Esophagus muscularis mucosa (tissue), 4 donors: ENCODE data around the gene TTC39A.

ENCODE experiments used
- EP300 ChIP-seq: sonication (generic); formaldehyde crosslinking; IDR thresholded peaks from one replicate; pipeline ENCODE4 v1.6.1; 2017; ENCODE audit warnings: antibody characterized with exemption
- POLR2A ChIP-seq: fragments of 450-650 bp; IDR thresholded peaks from one replicate; pipeline ENCODE4 v1.6.1; 2017; ENCODE audit warnings: antibody characterized with exemption, moderate library complexity, mild to moderate bottlenecking, low read depth
- TF ChIP-seq, protein P1 (sequence below), 3 experiments: fragments of 200-600 bp in 2 of 3; fragments of 450-650 bp in 1 of 3; sonication (generic) in 2 of 3; IDR thresholded peaks; one replicate each; pipeline ENCODE4 v1.5.1; 2017 to 2019; ENCODE audit warnings: antibody characterized with exemption in 3 of 3, mild to moderate bottlenecking in 2 of 3, moderate library complexity in 1 of 3

DNA sequence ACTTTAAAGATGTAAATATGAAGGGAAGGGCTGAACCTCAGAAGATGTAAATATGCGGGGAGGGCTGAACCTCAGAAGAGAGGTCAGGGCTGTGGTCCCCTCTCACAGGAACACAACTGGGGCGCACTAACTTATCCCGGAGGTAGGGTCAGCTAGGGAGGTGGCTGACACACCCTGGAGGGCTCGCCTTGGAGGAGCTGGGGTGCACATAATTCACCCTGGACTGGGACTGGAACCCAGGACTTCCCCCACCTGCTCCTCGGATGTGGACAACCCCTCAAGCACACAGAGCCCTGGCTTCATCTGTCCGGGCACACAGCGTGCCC is 13.9 kb upstream of the TTC39A start:
- TF ChIP-seq, protein P1, sequence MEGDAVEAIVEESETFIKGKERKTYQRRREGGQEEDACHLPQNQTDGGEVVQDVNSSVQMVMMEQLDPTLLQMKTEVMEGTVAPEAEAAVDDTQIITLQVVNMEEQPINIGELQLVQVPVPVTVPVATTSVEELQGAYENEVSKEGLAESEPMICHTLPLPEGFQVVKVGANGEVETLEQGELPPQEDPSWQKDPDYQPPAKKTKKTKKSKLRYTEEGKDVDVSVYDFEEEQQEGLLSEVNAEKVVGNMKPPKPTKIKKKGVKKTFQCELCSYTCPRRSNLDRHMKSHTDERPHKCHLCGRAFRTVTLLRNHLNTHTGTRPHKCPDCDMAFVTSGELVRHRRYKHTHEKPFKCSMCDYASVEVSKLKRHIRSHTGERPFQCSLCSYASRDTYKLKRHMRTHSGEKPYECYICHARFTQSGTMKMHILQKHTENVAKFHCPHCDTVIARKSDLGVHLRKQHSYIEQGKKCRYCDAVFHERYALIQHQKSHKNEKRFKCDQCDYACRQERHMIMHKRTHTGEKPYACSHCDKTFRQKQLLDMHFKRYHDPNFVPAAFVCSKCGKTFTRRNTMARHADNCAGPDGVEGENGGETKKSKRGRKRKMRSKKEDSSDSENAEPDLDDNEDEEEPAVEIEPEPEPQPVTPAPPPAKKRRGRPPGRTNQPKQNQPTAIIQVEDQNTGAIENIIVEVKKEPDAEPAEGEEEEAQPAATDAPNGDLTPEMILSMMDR (IDR thresholded peaks at IDR 0.05): no peak
- TF ChIP-seq POLR2A (no peak), EP300 (no peak)
